Aortic smooth muscle cell (primary cell): ENCODE data around the gene MND1. TPM values are rescaled to one million over a fixed set of nuclear protein-coding genes. Genes with fewer than 3 reads are reported as not detected.

Experiments used
- total RNA-seq: library from RNA; depleted of rRNA; stranded (reverse); fragments of >200 nt; gene quantifications from 2 replicates; pipeline ENCODE4 v1.2.3, GENCODE V29; 2014

Gene MND1, protein sequence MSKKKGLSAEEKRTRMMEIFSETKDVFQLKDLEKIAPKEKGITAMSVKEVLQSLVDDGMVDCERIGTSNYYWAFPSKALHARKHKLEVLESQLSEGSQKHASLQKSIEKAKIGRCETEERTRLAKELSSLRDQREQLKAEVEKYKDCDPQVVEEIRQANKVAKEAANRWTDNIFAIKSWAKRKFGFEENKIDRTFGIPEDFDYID
- total RNA-seq, result 5.1 and 6.9 TPM in 2 replicates

DNA sequence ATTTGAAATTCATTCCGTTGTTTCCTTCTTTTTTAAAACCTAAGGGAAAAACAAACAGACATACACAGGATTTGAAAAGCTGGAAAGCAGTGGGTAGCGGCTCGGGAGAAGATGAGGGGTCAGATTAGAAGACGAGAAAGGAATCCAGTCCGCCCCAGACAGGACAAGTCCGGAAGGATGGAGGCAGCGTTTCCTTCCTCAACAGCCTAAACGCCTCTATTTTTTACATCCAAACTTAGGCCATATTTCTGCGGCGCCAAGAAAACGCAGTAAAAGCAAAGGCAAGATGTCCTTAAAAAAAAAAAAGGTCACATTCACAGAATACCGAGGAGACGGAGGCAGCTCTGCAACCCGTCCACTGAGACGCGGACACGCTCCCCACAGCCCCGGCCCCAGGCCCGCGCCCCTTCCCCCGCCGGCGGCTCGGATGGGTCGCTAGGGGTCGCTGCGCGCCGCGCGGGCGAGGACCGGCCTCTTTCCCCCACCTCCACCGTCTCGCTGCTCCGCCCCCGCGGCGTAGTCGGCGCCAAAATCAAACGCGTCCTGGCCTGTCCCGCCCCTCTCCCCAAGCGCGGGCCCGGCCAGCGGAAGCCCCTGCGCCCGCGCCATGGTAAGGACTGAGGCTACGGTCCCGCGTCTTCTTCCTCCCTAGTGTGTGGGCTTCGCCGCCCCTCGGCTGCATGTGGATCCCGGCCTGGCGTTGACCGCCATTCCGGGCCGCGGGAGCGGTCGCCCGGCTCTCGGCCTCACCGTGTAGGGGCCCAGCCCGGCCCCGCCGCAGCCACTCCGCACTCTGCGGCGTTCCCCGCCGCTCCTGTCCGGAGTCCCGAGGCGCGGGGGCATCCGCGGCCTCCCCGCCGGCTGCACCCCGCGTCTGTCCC, at the start of gene MND1:
TSS of gene MND1 (plus strand) at position 558 of the 881 bp plus-strand sequence. CDS start at position 608, 50 bp downstream.

Other genes starting within 250 kb of the MND1 start
- 46.7 and 47.2 TPM in 2 replicates for gene TRIM2, start 140.2 kb upstream of the MND1 start, total RNA-seq
- gene TMEM131L, start 121.7 kb downstream of the MND1 start, total RNA-seq, result 8.6 and 9.3 TPM in 2 replicates